H1 (cell line): ENCODE results near the gene ZMIZ1.

Experiments
- ASH2L ChIP-seq: fragments of 200-600, 300-600 bp; sonication (generic); IDR thresholded peaks from one replicate; pipeline ENCODE4 v1.7.1; 2017; ENCODE audit warnings: low read length
- CEBPB ChIP-seq: IDR thresholded peaks from 2 replicates; pipeline ENCODE4 v1.6.1; 2012; ENCODE audit warnings: low read depth, low read length
- CREB1 ChIP-seq: IDR thresholded peaks from 2 replicates; pipeline ENCODE4 v1.6.1; 2012; ENCODE audit warnings: inconsistent platforms
- EZH2 ChIP-seq: fragments of 200-600 bp; sonication (generic); IDR thresholded peaks from 2 replicates; pipeline ENCODE4 v1.7.1; 2012; ENCODE audit warnings: low read depth, mild to moderate bottlenecking, moderate library complexity, low read length, inconsistent platforms; ENCODE audit not compliant: severe bottlenecking
- GTF2F1 ChIP-seq: IDR thresholded peaks from 2 replicates; pipeline ENCODE4 v1.6.1; 2012; ENCODE audit warnings: low read depth, low read length, improper control_type of control experiment, borderline replicate concordance
- JUN ChIP-seq: IDR thresholded peaks from 2 replicates; pipeline ENCODE4 v1.6.1; 2011; ENCODE audit warnings: low read depth, mild to moderate bottlenecking, improper control_type of control experiment, low read length
- KDM4A ChIP-seq: IDR thresholded peaks from one replicate; pipeline ENCODE4 v1.7.1; 2012; ENCODE audit warnings: low read depth, mild to moderate bottlenecking, moderate library complexity, low read length, inconsistent platforms; ENCODE audit not compliant: severe bottlenecking
- POLR2AphosphoS5 ChIP-seq: IDR thresholded peaks from 2 replicates; pipeline ENCODE4 v1.6.1; 2011; ENCODE audit warnings: low read depth, low read length
- RBBP5 ChIP-seq: IDR thresholded peaks from 2 replicates; pipeline ENCODE4 v1.7.1; 2012; ENCODE audit warnings: low read depth, mild to moderate bottlenecking, inconsistent platforms, low read length, moderate library complexity, borderline replicate concordance
- TAF1 ChIP-seq: IDR thresholded peaks from 2 replicates; pipeline ENCODE4 v1.6.1; 2011; ENCODE audit warnings: mild to moderate bottlenecking, low read depth, low read length
- YY1 ChIP-seq: IDR thresholded peaks from 2 replicates; pipeline ENCODE4 v1.6.1; 2011; ENCODE audit warnings: low read depth, mild to moderate bottlenecking, low read length
- TF ChIP-seq, protein P1 (sequence below), 3 experiments: IDR thresholded peaks; 1 replicate in 2 of 3; 2 replicates in 1 of 3; pipeline versions ENCODE4 v1.5.1 to v1.6.1; 2011; ENCODE audit warnings: low read length in 3 of 3, mild to moderate bottlenecking in 3 of 3, inconsistent platforms in 2 of 3, low read depth in 1 of 3, moderate library complexity in 1 of 3; ENCODE audit not compliant: insufficient read depth in 1 of 3; ENCODE audit errors: control extremely low read depth in 1 of 3

- TF ChIP-seq KDM4A (no peak), CEBPB (no peak), ASH2L (no peak), YY1 (no peak), POLR2AphosphoS5 (no peak), EZH2 (no peak), TAF1 (no peak), CREB1 (no peak), RBBP5 (no peak), GTF2F1 (no peak), JUN (no peak)
- TF ChIP-seq, protein P1, sequence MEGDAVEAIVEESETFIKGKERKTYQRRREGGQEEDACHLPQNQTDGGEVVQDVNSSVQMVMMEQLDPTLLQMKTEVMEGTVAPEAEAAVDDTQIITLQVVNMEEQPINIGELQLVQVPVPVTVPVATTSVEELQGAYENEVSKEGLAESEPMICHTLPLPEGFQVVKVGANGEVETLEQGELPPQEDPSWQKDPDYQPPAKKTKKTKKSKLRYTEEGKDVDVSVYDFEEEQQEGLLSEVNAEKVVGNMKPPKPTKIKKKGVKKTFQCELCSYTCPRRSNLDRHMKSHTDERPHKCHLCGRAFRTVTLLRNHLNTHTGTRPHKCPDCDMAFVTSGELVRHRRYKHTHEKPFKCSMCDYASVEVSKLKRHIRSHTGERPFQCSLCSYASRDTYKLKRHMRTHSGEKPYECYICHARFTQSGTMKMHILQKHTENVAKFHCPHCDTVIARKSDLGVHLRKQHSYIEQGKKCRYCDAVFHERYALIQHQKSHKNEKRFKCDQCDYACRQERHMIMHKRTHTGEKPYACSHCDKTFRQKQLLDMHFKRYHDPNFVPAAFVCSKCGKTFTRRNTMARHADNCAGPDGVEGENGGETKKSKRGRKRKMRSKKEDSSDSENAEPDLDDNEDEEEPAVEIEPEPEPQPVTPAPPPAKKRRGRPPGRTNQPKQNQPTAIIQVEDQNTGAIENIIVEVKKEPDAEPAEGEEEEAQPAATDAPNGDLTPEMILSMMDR (IDR thresholded peaks at IDR 0.05; ENCODE audit: control extremely low read depth in 1 of 3, insufficient read depth in 1 of 3, low read depth in 1 of 3, low read length in 3 of 3): no peak
Observed at GRCh38 chr10:79140855-79141254, 72.1 kb downstream of the ZMIZ1 start.
